Kidney epithelial cell (primary cell): ENCODE results near the gene KCTD18. TPM values are rescaled to one million over a fixed set of nuclear protein-coding genes. Genes with fewer than 3 reads are reported as not detected.

Source experiments
- DNase-seq: peaks from one replicate; pipeline ENCODE4 v3.0.0-alpha.2; 2010; ENCODE audit warnings: low read depth
- H3K27me3 ChIP-seq: 2 replicates; pipeline ENCODE4 v1.6.0; 2011; ENCODE audit warnings: low read length; ENCODE audit not compliant: control insufficient read depth, insufficient read depth
- H3K36me3 ChIP-seq: 2 replicates; pipeline ENCODE4 v1.5.1; 2011; ENCODE audit warnings: low read length; ENCODE audit not compliant: control insufficient read depth, insufficient read depth
- H3K4me3 ChIP-seq: 2 replicates; pipeline ENCODE4 v1.5.1; 2011; ENCODE audit warnings: low read depth, mild to moderate bottlenecking, control low read depth, low read length
- CTCF ChIP-seq: IDR thresholded peaks from 2 replicates; pipeline ENCODE4 v1.5.1; 2011; ENCODE audit warnings: mild to moderate bottlenecking, moderate library complexity, low read length, control low read depth, inconsistent platforms; ENCODE audit not compliant: insufficient read depth, poor library complexity, severe bottlenecking
- total RNA-seq: library from RNA; depleted of rRNA; stranded (reverse); fragments of >200 nt; gene quantifications from 2 replicates; pipeline ENCODE4 v1.2.3, GENCODE V29; 2015

KCTD18 gene
- total RNA-seq, 1 donor from 2014 or later, result 12.2 TPM

DNA sequence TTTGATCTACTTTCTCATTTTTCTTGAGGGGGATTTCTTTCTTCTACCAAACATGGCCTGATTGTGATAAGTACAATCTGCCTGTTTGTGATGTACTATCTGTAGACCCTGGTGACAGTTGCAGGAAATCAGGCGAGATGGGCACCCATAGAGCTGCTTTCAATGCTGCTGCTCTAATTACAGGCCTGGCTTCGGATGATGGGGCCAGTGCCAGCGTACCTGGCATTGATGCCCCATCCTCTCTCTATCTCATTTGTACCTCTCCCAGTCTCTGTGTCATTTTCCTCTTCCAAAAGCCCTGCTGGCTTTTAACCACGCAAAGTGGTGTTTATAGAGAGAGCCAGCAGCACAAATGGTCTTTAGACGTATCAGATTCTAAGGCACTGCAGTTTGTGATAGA is 69.9 kb downstream of the KCTD18 start:
- Histone ChIP-seq H3K36me3 (peaks cover 2% of the 10 kb centered on the region), H3K4me3 (no peak overlapping the region), H3K27me3 (no peaks in the 10 kb centered on the region)
- DNase-seq, result no peak
- no peak for TF ChIP-seq CTCF

Other genes with a start within 250 kb of the KCTD18 start
- 77.3 and 82.3 TPM in 2 replicates for gene SPATS2L, start 203.4 kb downstream of the KCTD18 start, total RNA-seq
- gene SGO2, start 16.1 kb upstream of the KCTD18 start, total RNA-seq, result 3.4 and 5.4 TPM in 2 replicates
- 0.68 and 0.88 TPM in 2 replicates for gene AOX1, start 75.9 kb upstream of the KCTD18 start, total RNA-seq